Measurements from ENCODE around the gene EPB41. TPM values are rescaled to one million over a fixed set of nuclear protein-coding genes. Genes with fewer than 3 reads are reported as not detected.

Gene EPB41
- total and polyA plus RNA-seq, 2 experiments from 2014 or later: 26.8 to 112 TPM

GRCh38 chr1:29124366-29125236 is 210.2 kb downstream of the EPB41 start:
- Histone ChIP-seq H3K27ac (ENCODE audit: low read depth) (peak overlapping the region; percentile 55; the same call in 1 of the 2 replicates), H3F3A (replicated peaks; ENCODE audit: low read depth) (peaks cover 17% of the 10 kb centered on the region; the same call in 1 of the 2 replicates), H3K4me1 (ENCODE audit: insufficient read depth) (peaks cover 8% of the 10 kb centered on the region; the same call in 1 of the 2 replicates), H3K27me3 (ENCODE audit: insufficient read depth) (peaks cover 40% of the 10 kb centered on the region), H2AFZ (peak overlapping the region; percentile 90), H3K4me2 (peak overlapping the region; percentile 99), H3K79me2 (replicated peaks; ENCODE audit: insufficient read depth) (no peaks in the 10 kb centered on the region), H3K36me3 (ENCODE audit: insufficient read depth) (no peaks in the 10 kb centered on the region), H3K9me2 (ENCODE audit: insufficient read depth) (no peaks in the 10 kb centered on the region), H4K20me1 (replicated peaks; ENCODE audit: insufficient read depth) (no peaks in the 10 kb centered on the region; the same call in 1 of the 2 replicates), H3K4me3 (peak overlapping the region; percentile 81)
- ATAC-seq (peak; percentile 36), DNase-seq (ENCODE audit: low spot score) (peak; percentile 92)
- H3K9me3 Mint-ChIP-seq: no peaks in the 10 kb centered on the region
- peaks cover 5% of the 10 kb centered on the region; the same call in 1 of the 3 replicates for H3K36me3 Mint-ChIP-seq (ENCODE audit: low read depth)
- TF ChIP-seq POLR2AphosphoS5 (IDR thresholded peaks at IDR 0.05; ENCODE audit: low read depth) (peak; percentile 57), CTCF (conservative IDR thresholded peaks at IDR 0.05; ENCODE audit: low read depth in 2 of 2) (peak; percentile 45 to 48), STAT1 (IDR thresholded peaks at IDR 0.05; ENCODE audit: unreplicated experiment) (no peak), JUNB (IDR thresholded peaks at IDR 0.05; ENCODE audit: unreplicated experiment) (no peak), NANOG (IDR thresholded peaks at IDR 0.05; ENCODE audit: borderline replicate concordance) (no peak), CREB1 (CRISPR knock-in tag; IDR thresholded peaks at IDR 0.05; ENCODE audit: low read depth) (peak; percentile 72), EZH2 (IDR thresholded peaks at IDR 0.05; ENCODE audit: low read depth, unreplicated experiment) (no peak), ZNF331 (CRISPR knock-in tag; IDR thresholded peaks at IDR 0.05; ENCODE audit: low read depth) (no peak)
- TF ChIP-seq, protein P1, sequence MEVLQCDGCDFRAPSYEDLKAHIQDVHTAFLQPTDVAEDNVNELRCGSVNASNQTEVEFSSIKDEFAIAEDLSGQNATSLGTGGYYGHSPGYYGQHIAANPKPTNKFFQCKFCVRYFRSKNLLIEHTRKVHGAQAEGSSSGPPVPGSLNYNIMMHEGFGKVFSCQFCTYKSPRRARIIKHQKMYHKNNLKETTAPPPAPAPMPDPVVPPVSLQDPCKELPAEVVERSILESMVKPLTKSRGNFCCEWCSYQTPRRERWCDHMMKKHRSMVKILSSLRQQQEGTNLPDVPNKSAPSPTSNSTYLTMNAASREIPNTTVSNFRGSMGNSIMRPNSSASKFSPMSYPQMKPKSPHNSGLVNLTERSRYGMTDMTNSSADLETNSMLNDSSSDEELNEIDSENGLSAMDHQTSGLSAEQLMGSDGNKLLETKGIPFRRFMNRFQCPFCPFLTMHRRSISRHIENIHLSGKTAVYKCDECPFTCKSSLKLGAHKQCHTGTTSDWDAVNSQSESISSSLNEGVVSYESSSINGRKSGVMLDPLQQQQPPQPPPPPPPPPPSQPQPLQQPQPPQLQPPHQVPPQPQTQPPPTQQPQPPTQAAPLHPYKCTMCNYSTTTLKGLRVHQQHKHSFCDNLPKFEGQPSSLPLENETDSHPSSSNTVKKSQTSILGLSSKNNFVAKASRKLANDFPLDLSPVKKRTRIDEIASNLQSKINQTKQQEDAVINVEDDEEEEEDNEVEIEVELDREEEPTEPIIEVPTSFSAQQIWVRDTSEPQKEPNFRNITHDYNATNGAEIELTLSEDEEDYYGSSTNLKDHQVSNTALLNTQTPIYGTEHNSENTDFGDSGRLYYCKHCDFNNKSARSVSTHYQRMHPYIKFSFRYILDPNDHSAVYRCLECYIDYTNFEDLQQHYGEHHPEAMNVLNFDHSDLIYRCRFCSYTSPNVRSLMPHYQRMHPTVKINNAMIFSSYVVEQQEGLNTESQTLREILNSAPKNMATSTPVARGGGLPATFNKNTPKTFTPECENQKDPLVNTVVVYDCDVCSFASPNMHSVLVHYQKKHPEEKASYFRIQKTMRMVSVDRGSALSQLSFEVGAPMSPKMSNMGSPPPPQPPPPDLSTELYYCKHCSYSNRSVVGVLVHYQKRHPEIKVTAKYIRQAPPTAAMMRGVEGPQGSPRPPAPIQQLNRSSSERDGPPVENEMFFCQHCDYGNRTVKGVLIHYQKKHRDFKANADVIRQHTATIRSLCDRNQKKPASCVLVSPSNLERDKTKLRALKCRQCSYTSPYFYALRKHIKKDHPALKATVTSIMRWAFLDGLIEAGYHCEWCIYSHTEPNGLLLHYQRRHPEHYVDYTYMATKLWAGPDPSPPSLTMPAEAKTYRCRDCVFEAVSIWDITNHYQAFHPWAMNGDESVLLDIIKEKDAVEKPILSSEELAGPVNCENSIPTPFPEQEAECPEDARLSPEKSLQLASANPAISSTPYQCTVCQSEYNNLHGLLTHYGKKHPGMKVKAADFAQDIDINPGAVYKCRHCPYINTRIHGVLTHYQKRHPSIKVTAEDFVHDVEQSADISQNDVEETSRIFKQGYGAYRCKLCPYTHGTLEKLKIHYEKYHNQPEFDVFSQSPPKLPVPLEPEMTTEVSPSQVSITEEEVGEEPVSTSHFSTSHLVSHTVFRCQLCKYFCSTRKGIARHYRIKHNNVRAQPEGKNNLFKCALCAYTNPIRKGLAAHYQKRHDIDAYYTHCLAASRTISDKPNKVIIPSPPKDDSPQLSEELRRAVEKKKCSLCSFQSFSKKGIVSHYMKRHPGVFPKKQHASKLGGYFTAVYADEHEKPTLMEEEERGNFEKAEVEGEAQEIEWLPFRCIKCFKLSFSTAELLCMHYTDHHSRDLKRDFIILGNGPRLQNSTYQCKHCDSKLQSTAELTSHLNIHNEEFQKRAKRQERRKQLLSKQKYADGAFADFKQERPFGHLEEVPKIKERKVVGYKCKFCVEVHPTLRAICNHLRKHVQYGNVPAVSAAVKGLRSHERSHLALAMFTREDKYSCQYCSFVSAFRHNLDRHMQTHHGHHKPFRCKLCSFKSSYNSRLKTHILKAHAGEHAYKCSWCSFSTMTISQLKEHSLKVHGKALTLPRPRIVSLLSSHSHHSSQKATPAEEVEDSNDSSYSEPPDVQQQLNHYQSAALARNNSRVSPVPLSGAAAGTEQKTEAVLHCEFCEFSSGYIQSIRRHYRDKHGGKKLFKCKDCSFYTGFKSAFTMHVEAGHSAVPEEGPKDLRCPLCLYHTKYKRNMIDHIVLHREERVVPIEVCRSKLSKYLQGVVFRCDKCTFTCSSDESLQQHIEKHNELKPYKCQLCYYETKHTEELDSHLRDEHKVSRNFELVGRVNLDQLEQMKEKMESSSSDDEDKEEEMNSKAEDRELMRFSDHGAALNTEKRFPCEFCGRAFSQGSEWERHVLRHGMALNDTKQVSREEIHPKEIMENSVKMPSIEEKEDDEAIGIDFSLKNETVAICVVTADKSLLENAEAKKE (CRISPR knock-in tag; IDR thresholded peaks at IDR 0.05): no peak
- H3K27ac Mint-ChIP-seq: no peak overlapping the region
- H3K4me3 Mint-ChIP-seq: peak overlapping the region; percentile 67; the same call in 2 of the 3 replicates
- peaks cover 10% of the 10 kb centered on the region for H3K4me1 Mint-ChIP-seq
- H3K27me3 Mint-ChIP-seq (ENCODE audit: insufficient read depth, low read depth, poor library complexity): peaks cover 38% of the 10 kb centered on the region
